B cell (primary cell): Measurements from ENCODE around the gene AGRN. TPM values are rescaled to one million over a fixed set of nuclear protein-coding genes. Genes with fewer than 3 reads are reported as not detected.

Experiments used
- ATAC-seq: fragments of 200-7000 bp; cut with Tn5 transposase; one replicate; pipeline ENCODE4 v1.10.0; 2021; ENCODE audit warnings: low read depth, mild to moderate bottlenecking, moderate number of reproducible peaks, moderate library complexity
- CTCF ChIA-PET: fragments of 350-600 bp; sonication (Branson Sonifier 250); formaldehyde crosslinking; loops from one replicate; lab custom pipeline; 2021; ENCODE audit warnings: antibody characterized with exemption, inconsistent platforms; lab: Charles Lee
- POLR2A ChIA-PET: fragments of 350-600 bp; sonication (Branson Sonifier 250); formaldehyde crosslinking; loops from one replicate; lab custom pipeline; 2021; ENCODE audit warnings: antibody characterized with exemption; lab: Charles Lee
- DNase-seq: peaks from one replicate; pipeline ENCODE4 v3.0.0; 2013
- H2AFZ ChIP-seq: 2 replicates; pipeline ENCODE4 v1.6.1; 2012; ENCODE audit warnings: mild to moderate bottlenecking, low read depth, low read length; ENCODE audit not compliant: insufficient read depth, poor library complexity, severe bottlenecking
- H3K27ac ChIP-seq, 2 donors: 1 replicate in 1 of 2; 2 replicates in 1 of 2; pipeline ENCODE4 v1.5.1; 2012 to 2013; ENCODE audit warnings: low read length in 2 of 2, mild to moderate bottlenecking in 2 of 2, moderate library complexity in 1 of 2
- H3K27me3 ChIP-seq, 4 experiments: fragments of 200-600 bp in 1 of 4; sonication (generic) in 1 of 4; replicated peaks in 1 of 4; 1 replicate in 2 of 4; 2 replicates in 2 of 4; pipeline versions ENCODE4 v1.6.1 to v1.7.0; 2013 to 2016; ENCODE audit warnings: low read length in 3 of 4, mild to moderate bottlenecking in 2 of 4, mixed read lengths in 1 of 4, moderate library complexity in 1 of 4; ENCODE audit not compliant: insufficient read depth in 4 of 4, control insufficient read depth in 3 of 4; ENCODE audit errors: control extremely low read depth in 1 of 4
- H3K36me3 ChIP-seq, 2 experiments: replicated peaks in 1 of 2; 1 replicate in 1 of 2; 2 replicates in 1 of 2; pipeline versions ENCODE4 v1.6.1 to v1.7.1; 2013; ENCODE audit warnings: low read length in 1 of 2; ENCODE audit not compliant: insufficient read depth in 2 of 2, control insufficient read depth in 1 of 2; ENCODE audit errors: control extremely low read depth in 1 of 2, extremely low read depth in 1 of 2
- H3K4me1 ChIP-seq, 2 donors: fragments of 200-600 bp in 1 of 2; sonication (generic) in 1 of 2; 1 replicate in 1 of 2; 2 replicates in 1 of 2; pipeline versions ENCODE4 v1.5.1 to v1.6.1; 2013 to 2017; ENCODE audit warnings: low read length in 2 of 2; ENCODE audit not compliant: control insufficient read depth in 2 of 2, insufficient read depth in 2 of 2
- H3K4me2 ChIP-seq: replicated peaks from 2 replicates; pipeline ENCODE3; 2012; ENCODE audit warnings: mild to moderate bottlenecking, low read depth, low read length; ENCODE audit not compliant: poor library complexity, severe bottlenecking
- H3K4me3 ChIP-seq, 5 experiments: fragments of 200-600 bp in 1 of 5; sonication (generic) in 1 of 5; 1 replicate in 3 of 5; 2 replicates in 2 of 5; pipeline versions ENCODE4 v1.5.1 to v1.7.0; 2011 to 2016; ENCODE audit warnings: low read length in 4 of 5, mild to moderate bottlenecking in 4 of 5, low read depth in 2 of 5, control low read depth in 1 of 5, moderate library complexity in 1 of 5; ENCODE audit not compliant: insufficient read depth in 1 of 5; ENCODE audit errors: control extremely low read depth in 1 of 5, extremely low read depth in 1 of 5
- H3K79me2 ChIP-seq: fragments of 200-600 bp; sonication (generic); one replicate; pipeline ENCODE4 v1.6.0; 2016; ENCODE audit warnings: low read length; ENCODE audit not compliant: control insufficient read depth, insufficient read depth
- H3K9ac ChIP-seq: fragments of 200-600 bp; sonication (generic); 2 replicates; pipeline ENCODE4 v1.6.1; 2017; ENCODE audit warnings: mild to moderate bottlenecking, low read length, moderate library complexity
- H3K9me3 ChIP-seq, 3 donors: one replicate each; pipeline versions ENCODE4 v1.6.1 to v1.7.1; 2013; ENCODE audit warnings: low read length in 2 of 3; ENCODE audit not compliant: control insufficient read depth in 2 of 3, insufficient read depth in 1 of 3; ENCODE audit errors: control extremely low read depth in 1 of 3
- H4K20me1 ChIP-seq: 2 replicates; pipeline ENCODE4 v1.6.0; 2012; ENCODE audit warnings: mild to moderate bottlenecking, low read length; ENCODE audit not compliant: insufficient read depth, control insufficient read depth, poor library complexity, severe bottlenecking
- H3K27ac Mint-ChIP-seq: one replicate; pipeline ENCODE4 v1.8.0; 2021; ENCODE audit warnings: mixed read lengths
- H3K27me3 Mint-ChIP-seq: one replicate; pipeline ENCODE4 v1.8.0; 2021; ENCODE audit warnings: mixed read lengths
- H3K4me1 Mint-ChIP-seq: one replicate; pipeline ENCODE4 v1.8.0; 2021; ENCODE audit warnings: mixed read lengths
- H3K4me3 Mint-ChIP-seq: one replicate; pipeline ENCODE4 v1.8.0; 2021; ENCODE audit warnings: mixed read lengths
- H3K9me3 Mint-ChIP-seq: one replicate; pipeline ENCODE4 v1.8.0; 2022; ENCODE audit warnings: mixed read lengths; ENCODE audit not compliant: insufficient read depth
- CTCF ChIP-seq: fragments of 200-600 bp; IDR thresholded peaks from one replicate; pipeline ENCODE4 v1.8.0; 2022; ENCODE audit warnings: antibody characterized with exemption, mild to moderate bottlenecking
- WGBS: methylation state at CpG from one replicate; pipeline ENCODE4 v1.1.5; 2013; ENCODE audit warnings: missing lambda C conversion rate; ENCODE audit not compliant: insufficient coverage; 5-methylcytosine and 5-hydroxymethylcytosine counted together
- intact Hi-C: fragments of 100-400 bp; cut with micrococcal nuclease; formaldehyde crosslinking; loops from one replicate; pipeline ENCODE4 v1.10.0; 2022
- polyA plus RNA-seq: library from polyadenylated mRNA; depleted of rRNA; stranded (reverse); fragments of >200 nt; gene quantifications from 2 replicates; pipeline ENCODE4 v1.2.3, GENCODE V29; 2012
- total RNA-seq, 2 donors: library from RNA; stranded (reverse); fragments of 120-200 nt in 1 of 2; gene quantifications; 1 replicate in 1 of 2; 2 replicates in 1 of 2; pipeline versions ENCODE4 v1.2.3 to v1.2.4, GENCODE V29; 2013 to 2022

The AGRN gene
- total and polyA plus RNA-seq, 2 donors (not counting 1 experiment from before 2014, with no cell fraction given) = 7.3 to 31.3 TPM

GRCh38 chr1:1013105-1013921 lies 6.6 kb upstream of the AGRN start, which contains the start of gene ISG15:
Gene ISG15 (plus strand): TSS chr1:1013497. CDS start chr1:1013574, 77 bp downstream.
- intact Hi-C loops = loop anchor here (2.0 to 10.0 kb wide), 3 partner anchors 51 to 294 kb away; partner anchors contain the start of genes ACAP3, C1orf159 and PUSL1
- H3K4me3 Mint-ChIP-seq = peak within 1 kb of the TSS; percentile 95
- CTCF ChIA-PET = interaction anchor here (0.6 to 2.0 kb wide), 7 partner anchors 9 to 51 kb away, joined by 3 to 13 read pairs (median 4); no protein-coding TSS in a partner anchor
- Histone ChIP-seq H3K36me3 (no peaks in the 10 kb centered on the region), H3K27ac (peak within 1 kb of the TSS; percentile 88 to 93), H3K27me3 (no peaks in the 10 kb centered on the region), H4K20me1 (no peaks in the 10 kb centered on the region), H3K9ac (peak within 1 kb of the TSS; percentile 79), H2AFZ (peak within 1 kb of the TSS; percentile 91), H3K4me1 (peaks cover 16 to 23% of the 10 kb centered on the region in 2 donors), H3K79me2 (peaks cover 20% of the 10 kb centered on the region), H3K4me3 (peak within 1 kb of the TSS; percentile 68 to 94 (median 75)), H3K9me3 (peaks cover 0 to 8% (median 0%) of the 10 kb centered on the region in 3 donors), H3K4me2 (peak within 1 kb of the TSS; percentile 96)
- TF ChIP-seq CTCF = no peak
- peaks cover 6% of the 10 kb centered on the region for H3K27me3 Mint-ChIP-seq
- peak within 1 kb of the TSS; percentile 98 for H3K27ac Mint-ChIP-seq
- DNase-seq (peak; percentile 91), ATAC-seq (peak; percentile 96)
- 6% methylated on average over 27 of the region's 30 CpGs for WGBS
- POLR2A ChIA-PET = interaction anchor here (0.7 to 1.5 kb wide), 6 partner anchors 11 to 267 kb away, joined by 3 to 9 read pairs (median 4); partner anchors contain the start of genes HES4 and UBE2J2
- no peaks in the 10 kb centered on the region for H3K9me3 Mint-ChIP-seq
- H3K4me1 Mint-ChIP-seq = peaks cover 27% of the 10 kb centered on the region
